Choroid plexus epithelial cell (primary cell): ENCODE data around the gene ZNF423.

Experiments used
- DNase-seq: peaks from one replicate; pipeline ENCODE4 v3.0.0-alpha.2; 2010; ENCODE audit warnings: low read depth
- H3K4me3 ChIP-seq: 2 replicates; pipeline ENCODE4 v1.5.1; 2011; ENCODE audit warnings: low read depth, mild to moderate bottlenecking, control low read depth, low read length, moderate library complexity
- CTCF ChIP-seq: conservative IDR thresholded peaks from 2 replicates; pipeline ENCODE4 v1.5.1; 2011; ENCODE audit warnings: low read depth, mild to moderate bottlenecking, control low read depth, inconsistent platforms, low read length, moderate library complexity

Gene ZNF423

DNA sequence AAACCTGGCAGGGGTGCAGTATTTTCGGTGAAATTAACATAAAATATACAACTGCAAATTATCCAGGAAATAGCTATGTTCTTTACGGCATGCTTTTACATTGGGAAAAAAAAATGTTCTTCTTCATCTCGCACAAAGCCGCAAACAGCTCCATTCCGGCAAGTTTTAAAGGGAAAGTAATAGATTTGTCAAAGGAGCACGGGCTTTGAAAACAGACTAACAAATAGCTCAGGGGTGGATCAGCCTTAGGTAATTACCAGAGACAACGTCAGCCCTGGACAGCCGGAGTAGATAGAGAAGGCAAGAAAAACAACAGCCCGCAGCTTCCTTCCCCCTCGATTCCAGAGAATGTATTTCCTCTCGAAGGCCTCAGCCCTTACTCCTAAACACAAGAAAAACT is 259.8 kb downstream of the ZNF423 start:
- peak; percentile 70 for DNase-seq
- peak overlapping the region; percentile 21 for H3K4me3 ChIP-seq
- no peak for TF ChIP-seq CTCF

DNA sequence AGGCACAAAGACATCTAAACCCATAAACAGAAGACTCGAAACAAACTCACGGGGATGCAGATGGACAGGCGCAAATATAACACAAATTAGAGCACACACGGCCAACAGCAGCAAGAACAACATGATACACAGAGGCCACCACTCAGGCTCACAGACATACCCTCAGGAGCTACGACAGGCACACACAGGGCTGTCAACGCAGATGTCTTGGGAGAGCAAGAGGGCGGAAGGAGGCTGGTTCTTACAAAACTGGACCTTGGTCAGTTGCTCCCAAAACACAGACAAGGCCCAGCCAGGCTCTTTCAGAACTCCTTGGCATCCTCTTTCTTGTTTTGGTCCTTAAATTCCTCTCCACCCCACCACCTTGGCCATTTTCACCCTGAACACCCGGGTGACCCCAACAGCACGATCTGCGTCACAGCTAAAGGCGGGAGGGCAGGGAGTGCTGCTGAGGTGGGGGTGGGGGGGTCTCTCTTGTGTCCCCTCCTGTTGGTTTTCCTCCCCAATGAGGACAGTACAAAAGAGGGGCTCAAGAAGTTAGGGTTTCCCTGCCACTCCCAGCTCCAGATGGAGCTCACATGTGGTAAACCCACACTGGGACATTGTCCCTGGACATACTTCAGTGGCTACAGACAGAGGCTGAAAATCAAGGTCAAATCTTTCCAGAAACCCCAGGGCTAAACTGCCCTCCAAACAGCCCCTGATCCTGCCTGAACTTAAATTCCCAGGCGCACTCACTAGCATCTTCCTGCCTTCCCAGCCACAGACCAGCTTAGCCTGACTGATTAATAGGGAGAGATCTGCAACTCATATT is 261.0 kb downstream of the ZNF423 start:
- TF ChIP-seq CTCF: no peak
- DNase-seq: no peak
- H3K4me3 ChIP-seq: no peak overlapping the region

- no peak for DNase-seq
- TF ChIP-seq CTCF: no peak
- H3K4me3 ChIP-seq: no peak overlapping the region
Measured at GRCh38 chr16:49594153-49594552, 261.8 kb downstream of the ZNF423 start.

GRCh38 chr16:49593424-49594040 is 262.4 kb downstream of the ZNF423 start:
- TF ChIP-seq CTCF: no peak
- no peak overlapping the region for H3K4me3 ChIP-seq
- no peak for DNase-seq

DNA sequence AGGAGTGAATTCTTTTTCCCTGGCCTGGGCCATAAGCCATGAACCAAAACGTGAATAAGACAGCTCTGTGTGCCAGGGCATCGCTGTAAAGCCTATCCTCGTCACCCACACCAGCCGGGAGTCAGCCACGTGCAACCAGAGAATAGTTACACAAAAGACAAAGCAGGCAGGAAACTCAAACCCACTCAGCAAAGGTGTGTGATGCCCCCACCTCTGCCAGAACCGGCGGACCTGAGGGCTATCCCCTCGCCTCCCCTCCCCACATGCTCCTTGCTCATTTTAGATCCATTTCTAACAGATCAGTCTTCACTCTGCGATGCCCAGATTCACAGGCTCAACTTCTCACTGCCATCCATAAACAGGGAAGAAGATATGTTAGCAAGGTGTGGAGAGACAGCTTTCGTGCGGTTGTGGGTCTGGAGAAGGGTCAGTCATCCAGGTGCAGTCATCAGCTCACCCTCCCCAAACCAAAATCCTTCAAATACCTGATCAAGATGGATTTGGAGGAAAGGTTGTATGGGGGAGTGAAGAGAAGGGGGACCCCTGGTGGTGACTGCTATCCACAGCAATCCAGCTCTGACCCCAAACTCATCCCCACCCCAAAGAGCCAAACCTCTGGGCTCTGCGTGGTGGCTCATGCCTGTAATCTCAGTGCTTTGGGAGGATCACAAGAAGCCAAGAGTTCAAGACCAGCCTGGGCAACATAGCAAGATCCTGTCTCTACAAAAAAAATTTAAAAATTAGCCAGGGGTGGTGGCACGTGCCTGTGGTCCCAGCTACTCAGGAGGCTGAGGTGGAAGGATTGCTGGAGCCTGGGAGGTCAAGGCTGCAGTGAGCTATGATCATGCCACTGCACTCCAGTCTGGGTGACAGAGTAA is 263.1 kb downstream of the ZNF423 start:
- no peak overlapping the region for H3K4me3 ChIP-seq
- TF ChIP-seq CTCF: peak; percentile 88
- DNase-seq: peak; percentile 59

DNA sequence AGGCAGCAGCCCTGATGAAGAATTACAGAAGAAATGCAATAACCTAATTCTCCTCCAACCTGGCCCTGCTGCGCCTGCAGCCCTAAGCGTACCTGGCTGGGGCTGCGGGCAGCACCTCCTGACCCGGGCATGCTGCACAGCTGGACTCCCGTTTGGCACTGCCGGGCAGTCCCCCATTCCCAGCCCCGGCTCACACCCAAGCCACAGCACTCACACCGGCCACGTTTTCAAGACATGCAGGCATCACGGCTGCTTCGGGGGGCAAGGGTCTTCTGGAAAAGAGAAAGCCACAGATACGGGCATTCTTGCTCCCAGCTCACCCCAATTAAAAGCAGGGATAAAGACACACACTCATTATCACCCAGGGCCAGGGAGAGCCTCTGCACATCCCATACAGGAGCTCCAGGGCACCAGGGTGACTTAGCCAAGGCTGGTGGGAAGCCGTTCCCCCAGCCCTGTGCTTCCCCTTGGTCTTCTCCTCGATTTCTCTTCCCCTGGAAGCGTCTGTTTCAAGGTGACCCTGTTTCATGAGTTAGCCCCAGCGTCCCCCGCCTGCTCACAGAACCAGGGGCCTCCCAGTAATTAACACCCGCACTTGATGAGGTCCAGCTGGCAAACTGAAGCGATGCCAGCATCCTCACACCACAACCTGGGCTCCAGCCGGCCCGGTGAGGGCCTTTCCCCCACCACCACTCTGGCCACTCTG is 265.6 kb downstream of the ZNF423 start:
- TF ChIP-seq CTCF: no peak
- H3K4me3 ChIP-seq: no peak overlapping the region
- no peak for DNase-seq
